GM11168 (cell line): ENCODE data around the gene NHLRC1.

Experiments used
- in situ Hi-C: fragments of 300-500 bp; cut with MboI; formaldehyde crosslinking; loops from one replicate; pipeline ENCODE4 v1.12.0; 2022; ENCODE audit warnings: low sequenced_read_pairs; ENCODE audit not compliant: unreplicated experiment

The NHLRC1 gene

DNA sequence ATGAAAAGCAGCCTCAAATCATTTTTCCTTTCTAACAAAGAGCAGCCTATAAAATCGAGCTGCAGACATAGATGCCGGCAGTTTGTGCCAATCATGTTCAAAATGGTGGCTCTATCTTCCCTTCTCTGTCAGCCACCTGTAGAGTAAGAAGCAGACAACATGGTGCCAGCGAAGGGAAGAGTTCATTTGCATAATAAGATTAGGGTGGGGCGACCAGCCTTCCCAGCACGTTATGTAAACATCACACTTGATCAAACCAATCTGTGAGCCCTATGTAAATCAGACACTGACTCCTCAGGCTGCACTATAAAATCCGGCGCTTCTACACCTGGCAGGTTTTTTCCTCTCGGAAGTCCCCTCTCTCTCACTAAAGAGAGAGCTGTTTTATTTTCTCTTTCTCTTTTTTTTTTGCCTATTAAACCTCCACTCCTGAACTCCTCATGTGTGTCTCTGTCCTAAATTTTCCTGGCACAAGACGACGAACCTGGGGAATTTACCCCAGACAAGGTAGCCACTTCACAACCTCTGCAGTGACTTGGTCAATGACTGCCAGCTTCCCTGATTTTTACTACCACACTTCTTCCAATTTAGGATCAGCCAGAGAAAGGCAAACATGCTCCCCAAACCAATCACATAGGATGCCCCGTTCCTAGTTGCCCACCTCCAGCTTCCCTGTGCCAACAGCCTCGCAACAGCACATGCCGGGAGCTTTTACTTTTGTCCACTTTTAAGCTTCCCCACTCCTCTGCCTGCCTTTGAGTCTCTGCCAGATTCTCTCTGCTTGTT is 19.5 kb upstream of the NHLRC1 start:
- in situ Hi-C loops, result loop anchor here (25.0 kb wide), 1 partner anchor 430 kb away; the partner anchor contains the start of gene NUP153

GRCh38 chr6:18139935-18140621 is 17.6 kb upstream of the NHLRC1 start:
- in situ Hi-C loops, result loop anchor here (25.0 kb wide), 1 partner anchor 428 kb away; the partner anchor contains the start of gene NUP153

GRCh38 chr6:18138906-18139305 is 16.4 kb upstream of the NHLRC1 start:
- in situ Hi-C loops, result loop anchor here (25.0 kb wide), 1 partner anchor 427 kb away; the partner anchor contains the start of gene NUP153

DNA sequence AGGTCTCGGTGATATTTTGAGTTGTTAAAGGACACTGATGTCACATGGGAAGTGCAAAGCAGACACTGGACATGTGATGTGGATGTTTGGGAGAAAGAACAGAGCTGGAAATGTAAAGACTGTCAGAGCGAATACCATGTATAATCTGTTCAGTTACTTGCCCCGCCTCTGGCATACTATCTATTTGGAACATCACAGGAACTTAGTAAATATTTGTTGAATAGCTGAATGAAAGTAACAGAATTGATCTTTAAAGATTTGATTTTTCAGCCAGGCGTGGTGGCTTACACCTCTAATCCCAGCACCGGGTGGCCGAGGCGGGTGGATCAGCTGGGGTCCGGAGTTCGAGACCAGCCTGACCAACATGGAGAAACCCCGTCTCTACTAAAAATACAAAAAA is 13.8 kb upstream of the NHLRC1 start:
- in situ Hi-C loops, result loop anchor here (25.0 kb wide), 1 partner anchor 424 kb away; the partner anchor contains the start of gene NUP153

GRCh38 chr6:18135171-18135570 is 12.7 kb upstream of the NHLRC1 start:
- in situ Hi-C loops, result loop anchor here (25.0 kb wide), 1 partner anchor 423 kb away; the partner anchor contains the start of gene NUP153

- in situ Hi-C loops, result loop anchor here (25.0 kb wide), 1 partner anchor 420 kb away; the partner anchor contains the start of gene NUP153
These were observed 9.9 kb upstream of the NHLRC1 start for GRCh38 chr6:18132346-18132745.

DNA sequence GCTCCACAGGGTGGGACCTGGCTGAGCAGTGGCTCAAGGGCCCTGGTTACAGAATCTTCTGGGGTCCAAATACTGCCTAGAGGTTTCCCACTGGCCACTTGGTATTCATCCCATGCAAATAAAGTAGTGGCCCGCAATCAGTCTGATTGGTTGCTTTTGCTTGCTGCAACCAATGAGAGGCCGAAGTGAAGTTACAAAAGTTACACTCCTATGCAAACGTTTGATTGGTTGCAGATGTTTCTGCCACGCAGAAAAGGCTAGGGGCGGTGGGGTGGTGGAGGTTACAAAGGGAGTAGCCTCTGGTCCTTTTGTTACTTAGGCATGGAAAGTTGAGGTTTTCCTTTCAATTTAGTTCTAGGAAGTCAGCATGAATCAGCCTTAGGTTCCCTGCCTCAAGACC is 3.6 kb upstream of the NHLRC1 start:
- in situ Hi-C loops, result loop anchor here (25.0 kb wide), 1 partner anchor 414 kb away; the partner anchor contains the start of gene NUP153

GRCh38 chr6:18121580-18122127 is 823 bp downstream of the NHLRC1 start:
- in situ Hi-C loops, result no loop called here

GRCh38 chr6:18119236-18119635 is 3.2 kb downstream of the NHLRC1 start:
- in situ Hi-C loops, result no loop called here

GRCh38 chr6:18118330-18118729 is 4.1 kb downstream of the NHLRC1 start:
- in situ Hi-C loops, result no loop called here

- in situ Hi-C loops, result no loop called here
These were observed 5.3 kb downstream of the NHLRC1 start for GRCh38 chr6:18117136-18117535.

DNA sequence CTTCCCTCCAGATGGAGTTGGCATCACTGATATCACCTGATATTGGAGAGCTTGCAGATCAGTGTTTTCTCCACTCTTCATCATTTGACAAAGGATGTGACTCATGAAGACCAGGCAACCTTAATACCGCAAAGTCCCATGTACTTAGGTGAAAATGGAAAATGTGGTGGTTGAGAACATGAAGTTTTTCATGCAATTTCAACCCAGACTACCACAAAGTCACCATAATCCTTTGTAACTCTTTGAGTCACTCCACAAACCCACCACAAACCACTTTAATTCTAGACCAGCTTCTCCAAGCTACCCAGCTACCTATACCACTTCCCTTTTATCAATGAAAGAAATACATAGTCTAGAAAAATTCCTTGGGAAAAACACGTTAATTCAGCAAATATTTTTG is 7.1 kb downstream of the NHLRC1 start:
- in situ Hi-C loops, result no loop called here

GRCh38 chr6:18110162-18110561 is 12.3 kb downstream of the NHLRC1 start:
- in situ Hi-C loops, result no loop called here

DNA sequence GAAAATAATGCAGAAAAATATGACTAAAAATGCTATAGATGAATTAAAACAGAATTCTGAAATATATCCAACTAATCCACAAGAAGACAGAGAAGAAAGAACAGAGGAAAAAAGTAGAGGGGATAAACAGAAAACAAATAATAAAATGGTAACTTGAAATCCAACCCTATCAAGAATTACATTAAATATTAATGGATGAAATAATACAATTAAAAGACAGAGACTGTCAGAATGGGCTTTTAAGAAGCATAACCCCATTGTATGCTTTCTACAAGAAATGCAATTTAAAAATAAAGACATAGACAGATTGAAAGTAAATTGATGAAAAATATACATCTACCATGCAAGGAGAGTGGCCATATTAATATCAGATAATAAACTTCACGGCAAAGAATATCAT is 15.4 kb downstream of the NHLRC1 start:
- in situ Hi-C loops, result no loop called here

DNA sequence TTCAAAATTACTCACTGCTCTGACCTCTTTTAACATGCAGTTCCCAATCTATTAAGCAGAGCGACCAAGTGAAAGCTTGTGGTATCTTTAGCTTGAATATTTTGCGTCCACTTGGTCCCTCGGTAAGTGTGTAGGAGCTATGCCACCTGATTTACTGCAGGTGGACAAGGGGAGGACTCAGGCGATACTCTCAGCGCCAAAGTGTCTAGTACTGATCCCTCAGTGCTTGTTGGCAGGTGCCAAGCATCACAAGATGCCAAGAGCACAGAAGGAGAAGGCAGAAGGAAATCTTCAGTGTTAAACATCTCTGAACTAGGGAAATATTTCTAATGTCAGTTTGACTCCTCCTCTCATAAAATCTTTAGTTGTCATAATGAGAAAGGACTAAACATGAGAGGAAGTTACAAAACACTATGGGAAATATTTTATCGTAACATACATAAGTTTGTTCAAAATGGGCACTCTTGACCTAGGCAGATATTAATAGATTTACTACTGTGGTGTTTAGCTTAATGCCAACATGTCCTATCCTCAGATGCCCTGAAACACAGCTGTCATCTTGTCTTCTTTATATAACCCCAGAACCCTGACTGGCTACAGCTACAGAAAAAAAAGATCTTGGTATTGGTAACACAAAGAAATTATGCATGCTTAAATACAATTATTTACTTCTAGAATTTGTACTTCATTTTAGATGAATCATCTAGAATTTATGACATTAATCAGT is 19.5 kb downstream of the NHLRC1 start:
- in situ Hi-C loops, result no loop called here

- in situ Hi-C loops, result no loop called here
These were observed 20.6 kb downstream of the NHLRC1 start for GRCh38 chr6:18101873-18102272.

DNA sequence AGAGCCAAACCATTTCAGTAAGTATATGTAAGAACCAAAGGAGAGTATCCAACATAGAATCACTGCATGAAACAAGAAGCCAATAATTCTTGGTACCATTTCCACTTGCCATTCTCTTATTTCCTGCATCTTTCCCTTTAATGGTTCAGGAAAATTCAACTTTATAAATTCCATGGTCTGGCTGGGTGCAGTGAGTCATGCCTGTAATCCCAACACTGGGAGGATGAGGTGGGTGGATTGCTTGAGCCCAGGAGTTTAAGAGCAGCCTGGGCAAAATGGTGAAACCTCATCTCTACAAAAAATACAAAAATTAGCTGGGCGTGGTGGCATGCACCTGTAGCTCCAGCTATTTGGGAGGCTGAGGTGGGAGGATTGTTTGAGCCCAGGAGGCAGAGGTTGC is 21.2 kb downstream of the NHLRC1 start:
- in situ Hi-C loops, result no loop called here

DNA sequence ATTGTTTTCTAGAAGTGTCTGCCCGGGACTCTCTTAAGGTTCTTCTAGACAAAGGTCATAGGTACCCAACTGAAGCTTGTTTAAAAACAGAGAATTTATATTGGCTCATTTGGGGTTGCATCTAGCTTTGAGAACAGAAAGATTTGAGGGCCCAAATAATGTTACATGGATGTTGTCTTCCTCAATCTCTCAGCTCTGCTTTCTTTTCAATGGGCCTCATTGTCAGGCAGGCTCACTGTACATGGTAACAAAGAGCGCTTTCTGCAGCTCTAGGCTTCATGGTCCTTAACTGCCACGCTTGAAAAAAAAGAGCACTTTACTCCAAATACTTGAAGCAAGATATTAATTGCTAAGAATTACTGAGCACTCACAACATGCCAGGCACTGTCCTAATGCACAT is 22.2 kb downstream of the NHLRC1 start:
- in situ Hi-C loops, result no loop called here

- in situ Hi-C loops, result no loop called here
These were observed 23.0 kb downstream of the NHLRC1 start for GRCh38 chr6:18099511-18099910.

- in situ Hi-C loops, result no loop called here
These were observed 26.1 kb downstream of the NHLRC1 start for GRCh38 chr6:18096423-18096822.
